GM12878 (cell line): ENCODE results near the gene GLI1.
"Not testable (repeated sequence)": the region's sequence is repeated elsewhere in the genome, so short reads cannot be mapped to it uniquely, and the experiment has no call there.

Source experiments
- CHD2 ChIP-seq: IDR thresholded peaks from 2 replicates; pipeline ENCODE4 v1.6.1; 2011; ENCODE audit warnings: low read depth, low read length, improper control_type of control experiment, borderline replicate concordance
- CTCF ChIP-seq, 3 experiments: IDR thresholded peaks in 2 of 3; conservative IDR thresholded peaks in 1 of 3; 2 replicates each; pipeline ENCODE4 v1.5.1; 2011; ENCODE audit warnings: low read depth in 3 of 3, low read length in 3 of 3, mild to moderate bottlenecking in 3 of 3, control low read depth in 2 of 3, moderate library complexity in 2 of 3, inconsistent platforms in 1 of 3, mixed read lengths in 1 of 3; ENCODE audit not compliant: control insufficient read depth in 2 of 3, insufficient read depth in 1 of 3; ENCODE audit errors: extremely low read depth in 1 of 3
- FOS ChIP-seq: IDR thresholded peaks from 3 replicates; pipeline ENCODE4 v1.6.1; 2011; ENCODE audit warnings: borderline replicate concordance; ENCODE audit not compliant: insufficient read length; ENCODE audit errors: extremely low read depth
- GABPA ChIP-seq: IDR thresholded peaks from 2 replicates; pipeline ENCODE4 v1.6.1; 2014; ENCODE audit warnings: antibody characterized with exemption, low read depth, mild to moderate bottlenecking, inconsistent platforms
- MLLT1 ChIP-seq: fragments of 450-650 bp; IDR thresholded peaks from 2 replicates; pipeline ENCODE4 v1.6.1; 2016; ENCODE audit warnings: mild to moderate bottlenecking
- NKRF ChIP-seq: fragments of 450-650 bp; conservative IDR thresholded peaks from 2 replicates; pipeline ENCODE4 v1.6.1; 2017; ENCODE audit warnings: mild to moderate bottlenecking, moderate library complexity
- PRDM15 ChIP-seq: fragments of 450-650 bp; formaldehyde crosslinking; IDR thresholded peaks from 2 replicates; pipeline ENCODE4 v1.4.0; 2020; ENCODE audit warnings: mild to moderate bottlenecking, moderate library complexity
- RFX5 ChIP-seq: IDR thresholded peaks from 2 replicates; pipeline ENCODE4 v1.6.1; 2011; ENCODE audit warnings: low read depth, low read length, improper control_type of control experiment
- SUPT20H ChIP-seq: IDR thresholded peaks from 2 replicates; pipeline ENCODE4 v1.6.1; 2011; ENCODE audit warnings: low read depth, mild to moderate bottlenecking, low read length, moderate library complexity, borderline replicate concordance; ENCODE audit not compliant: control insufficient read depth

GRCh38 chr12:57444337-57444736 lies 15.2 kb upstream of the GLI1 start:
- TF ChIP-seq CTCF (IDR thresholded peaks at IDR 0.05 in 2 of 3, conservative IDR thresholded peaks at IDR 0.05 in 1 of 3; ENCODE audit: control insufficient read depth in 2 of 3, extremely low read depth in 1 of 3, insufficient read depth in 1 of 3, low read depth in 3 of 3, low read length in 3 of 3); SUPT20H; GABPA; CHD2; RFX5; FOS; MLLT1; PRDM15; NKRF: not testable (repeated sequence)
